Testis (tissue), 5 donors: ENCODE results near the gene CDX2. TPM values are rescaled to one million over a fixed set of nuclear protein-coding genes. Genes with fewer than 3 reads are reported as not detected.

ENCODE experiments used
- DNase-seq: peaks from one replicate; pipeline ENCODE4 v3.0.0-alpha.2; 2019
- H3K27ac ChIP-seq, 2 donors: fragments of 200-600 bp; sonication (generic); one replicate each; pipeline ENCODE4 v1.5.1; 2019
- H3K27me3 ChIP-seq: fragments of 200-600 bp; sonication (generic); one replicate; pipeline ENCODE4 v1.5.1; 2019
- H3K36me3 ChIP-seq: fragments of 200-600 bp; sonication (generic); one replicate; pipeline ENCODE4 v1.5.1; 2017; ENCODE audit warnings: low read depth; ENCODE audit errors: missing control alignments
- H3K4me1 ChIP-seq: fragments of 200-600 bp; sonication (generic); one replicate; pipeline ENCODE4 v1.5.1; 2019
- H3K4me3 ChIP-seq, 2 donors: fragments of 200-600 bp; sonication (generic); one replicate each; pipeline ENCODE4 v1.5.1; 2017 to 2019
- H3K9me3 ChIP-seq: fragments of 200-600 bp; sonication (generic); one replicate; pipeline ENCODE4 v1.5.1; 2017
- CTCF ChIP-seq, 3 experiments: fragments of 450-650 bp in 2 of 3; fragments of 200-600 bp in 1 of 3; sonication (generic) in 1 of 3; IDR thresholded peaks; one replicate each; pipeline ENCODE4 v1.5.1; 2016 to 2019; ENCODE audit warnings: antibody characterized with exemption in 3 of 3, mild to moderate bottlenecking in 2 of 3, moderate library complexity in 1 of 3
- POLR2A ChIP-seq: fragments of 450-650 bp; IDR thresholded peaks from one replicate; pipeline ENCODE4 v1.6.1; 2017; ENCODE audit warnings: antibody characterized with exemption, mild to moderate bottlenecking, moderate library complexity
- WGBS, 2 donors: methylation state at CpG; one replicate each; pipeline ENCODE4 v1.1.5; 2018; 5-methylcytosine and 5-hydroxymethylcytosine counted together
- intact Hi-C: fragments of 100-400 bp; cut with DNase I; formaldehyde crosslinking; loops from one replicate; pipeline ENCODE4 v1.15.1; 2023; ENCODE audit warnings: low total_unique reads
- long read RNA-seq, 2 donors: transcript quantifications; one replicate each; lab custom pipeline, GENCODE V29; 2026
- polyA plus RNA-seq: library from polyadenylated mRNA; stranded (reverse); fragments of 350-450 nt; fragmentation: Illumina TruSeq; extraction: RNeasy Lipid Tissue Mini Kit (QIAGEN cat#74804); gene quantifications from one replicate; pipeline ENCODE4 v1.2.3, GENCODE V29; 2014; ENCODE audit warnings: low read depth, low replicate concordance; ENCODE audit not compliant: insufficient read depth
- total RNA-seq, 2 donors: library from RNA; depleted of rRNA; stranded (reverse); fragments of >200 nt; gene quantifications; one replicate each; pipeline ENCODE4 v1.2.3, GENCODE V29; 2016

The CDX2 gene
- total RNA-seq (under 1 TPM; 0.06 to 0.08 TPM), polyA plus RNA-seq (not detected)
- long read RNA-seq, donor 1, result 0 reads
- long read RNA-seq, donor 2, result 0 reads

GRCh38 chr13:27969082-27969865 is at the start of gene CDX2:
TSS of gene CDX2 (minus strand) at chr13:27969315. CDS start at chr13:27969006, 309 bp downstream.
- Histone ChIP-seq H3K27ac (no peak within 1 kb of the TSS), H3K4me3 (peak within 1 kb of the TSS in 1 of 2 donors; percentile 18), H3K27me3 (no peaks in the 10 kb centered on the region)

GRCh38 chr13:28014301-28014700 is 45.2 kb upstream of the CDX2 start:
- Histone ChIP-seq H3K4me1 (no peaks in the 10 kb centered on the region), H3K27ac (no peak overlapping the region), H3K27me3 (no peaks in the 10 kb centered on the region), H3K36me3 (no peaks in the 10 kb centered on the region), H3K4me3 (no peak overlapping the region), H3K9me3 (no peaks in the 10 kb centered on the region)
- no peak for DNase-seq
- 63 to 70% methylated on average over 3 of the region's 3 CpGs for WGBS, 2 donors
- TF ChIP-seq CTCF (IDR thresholded peaks at IDR 0.05) (no peak), POLR2A (no peak)
- intact Hi-C loops, result no loop called here

More at GRCh38 chr13:27969082-27969865, at the start of gene CDX2:
- TF ChIP-seq CTCF (IDR thresholded peaks at IDR 0.05) (no peak), POLR2A (no peak)
- intact Hi-C loops, result no loop called here
- Histone ChIP-seq H3K36me3 (no peaks in the 10 kb centered on the region), H3K9me3 (no peaks in the 10 kb centered on the region), H3K4me1 (peaks cover 6% of the 10 kb centered on the region)
- no peak for DNase-seq
- 2 to 5% methylated on average over 30 to 34 of the region's 34 CpGs for WGBS, 2 donors

- Histone ChIP-seq H3K4me1 (no peaks in the 10 kb centered on the region), H3K36me3 (no peaks in the 10 kb centered on the region), H3K27me3 (no peaks in the 10 kb centered on the region), H3K27ac (no peak overlapping the region), H3K9me3 (no peaks in the 10 kb centered on the region), H3K4me3 (no peak overlapping the region)
- no peak for DNase-seq
- intact Hi-C loops, result no loop called here
- TF ChIP-seq CTCF (IDR thresholded peaks at IDR 0.05), result no peak
- no peak for TF ChIP-seq POLR2A
- 94 to 97% methylated on average over 1 of the region's 1 CpG for WGBS, 2 donors
Measured at GRCh38 chr13:28013482-28013881, 44.4 kb upstream of the CDX2 start.

GRCh38 chr13:28012896-28013295 is 43.8 kb upstream of the CDX2 start:
- intact Hi-C loops, result no loop called here
- DNase-seq, result no peak
- Histone ChIP-seq H3K4me1 (no peaks in the 10 kb centered on the region), H3K4me3 (no peak overlapping the region), H3K27ac (no peak overlapping the region), H3K27me3 (no peaks in the 10 kb centered on the region), H3K36me3 (no peaks in the 10 kb centered on the region), H3K9me3 (no peaks in the 10 kb centered on the region)
- TF ChIP-seq CTCF (IDR thresholded peaks at IDR 0.05) (no peak), POLR2A (no peak)

GRCh38 chr13:28012383-28012782 is 43.3 kb upstream of the CDX2 start:
- intact Hi-C loops, result no loop called here
- Histone ChIP-seq H3K27me3 (no peaks in the 10 kb centered on the region), H3K4me1 (no peaks in the 10 kb centered on the region), H3K27ac (no peak overlapping the region), H3K36me3 (no peaks in the 10 kb centered on the region), H3K9me3 (no peaks in the 10 kb centered on the region), H3K4me3 (no peak overlapping the region)
- TF ChIP-seq CTCF (IDR thresholded peaks at IDR 0.05), result no peak
- no peak for TF ChIP-seq POLR2A
- DNase-seq, result no peak
- WGBS, 2 donors, result 82 to 86% methylated on average over 4 of the region's 4 CpGs
